T-helper 1 cell (primary cell): ENCODE results near the gene FXN.
"Not testable (repeated sequence)": the region's sequence is repeated elsewhere in the genome, so short reads cannot be mapped to it uniquely, and the experiment has no call there.

Source experiments
- DNase-seq, 5 donors: peaks; one replicate each; pipeline ENCODE4 v3.0.0-alpha.2; 2012 to 2020

FXN gene

DNA sequence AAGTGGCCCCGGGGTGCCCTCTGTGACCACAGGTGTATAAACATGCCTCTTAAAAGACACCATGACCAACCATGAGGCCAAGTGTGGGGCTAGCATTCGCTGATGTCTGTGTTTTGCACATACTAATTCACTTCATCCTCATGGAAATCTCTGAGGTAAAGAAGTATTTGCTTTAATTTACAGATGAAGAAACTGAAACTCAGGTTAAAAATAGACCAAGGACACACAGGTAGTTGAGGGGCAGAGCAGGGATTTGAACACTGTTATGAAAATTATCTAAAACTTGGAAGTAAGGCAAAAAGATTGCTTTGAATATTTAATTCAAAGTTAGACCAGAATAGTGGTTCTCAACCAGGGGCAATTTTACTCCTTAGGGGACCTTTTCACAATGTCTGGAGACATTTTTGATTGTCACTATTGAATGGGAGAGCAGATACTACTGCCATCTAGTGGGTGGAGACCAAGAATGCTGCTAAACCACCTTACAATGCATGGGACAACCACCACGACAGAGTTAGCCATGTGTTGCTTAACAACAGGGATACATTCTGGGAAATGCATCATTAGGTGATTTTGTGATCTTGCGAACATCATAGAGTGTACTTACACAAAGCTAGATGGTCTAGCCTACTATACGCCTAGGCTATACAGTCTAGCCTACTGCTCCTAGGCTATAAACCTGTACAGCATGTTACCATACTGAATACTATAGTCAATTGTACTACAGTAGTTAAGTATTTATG lies 8.0 kb upstream of the FXN start:
- peak in 4 of 5 donors; percentile 8 to 68 (median 24) for DNase-seq

DNA sequence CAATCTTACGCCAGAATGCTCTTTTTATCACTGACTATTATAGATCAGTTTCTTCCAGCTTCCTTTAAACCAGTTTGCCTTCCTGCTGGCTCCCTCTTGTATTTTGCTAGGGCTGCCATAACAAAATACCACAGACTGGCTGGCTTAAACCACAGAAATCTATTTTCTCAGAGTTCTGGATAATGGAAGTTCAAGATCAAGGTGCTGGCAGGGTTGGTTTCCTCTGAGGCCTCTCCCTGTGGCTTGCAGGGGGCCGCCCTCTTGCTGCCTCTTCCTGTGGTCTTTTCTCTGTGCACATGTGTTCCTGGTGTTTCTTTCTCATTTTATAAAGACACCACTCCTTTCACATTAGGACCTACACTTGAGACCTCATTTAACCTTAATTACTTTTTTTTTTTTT lies 6.8 kb upstream of the FXN start:
- peak in 3 of 5 donors; percentile 22 to 66 (median 25) for DNase-seq

DNA sequence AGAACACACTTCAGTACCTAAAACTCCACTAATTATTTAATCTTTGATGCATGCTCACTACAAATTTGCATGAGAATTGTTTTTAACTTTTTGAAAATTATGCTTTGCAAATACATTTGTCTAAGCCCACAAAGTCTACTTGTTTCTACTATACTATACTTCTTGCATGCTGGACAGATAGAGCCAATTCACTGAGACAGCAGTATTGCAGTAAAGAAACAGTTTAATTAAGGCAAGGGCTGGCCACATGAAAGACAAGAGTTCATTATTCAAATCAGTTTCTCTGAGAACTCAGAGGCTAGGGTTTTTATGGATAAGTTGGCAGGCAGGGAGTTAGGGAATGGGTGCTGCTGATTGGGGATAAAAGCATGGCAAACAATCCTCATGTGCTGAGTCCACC lies 6.0 kb upstream of the FXN start:
- no peak for DNase-seq

DNA sequence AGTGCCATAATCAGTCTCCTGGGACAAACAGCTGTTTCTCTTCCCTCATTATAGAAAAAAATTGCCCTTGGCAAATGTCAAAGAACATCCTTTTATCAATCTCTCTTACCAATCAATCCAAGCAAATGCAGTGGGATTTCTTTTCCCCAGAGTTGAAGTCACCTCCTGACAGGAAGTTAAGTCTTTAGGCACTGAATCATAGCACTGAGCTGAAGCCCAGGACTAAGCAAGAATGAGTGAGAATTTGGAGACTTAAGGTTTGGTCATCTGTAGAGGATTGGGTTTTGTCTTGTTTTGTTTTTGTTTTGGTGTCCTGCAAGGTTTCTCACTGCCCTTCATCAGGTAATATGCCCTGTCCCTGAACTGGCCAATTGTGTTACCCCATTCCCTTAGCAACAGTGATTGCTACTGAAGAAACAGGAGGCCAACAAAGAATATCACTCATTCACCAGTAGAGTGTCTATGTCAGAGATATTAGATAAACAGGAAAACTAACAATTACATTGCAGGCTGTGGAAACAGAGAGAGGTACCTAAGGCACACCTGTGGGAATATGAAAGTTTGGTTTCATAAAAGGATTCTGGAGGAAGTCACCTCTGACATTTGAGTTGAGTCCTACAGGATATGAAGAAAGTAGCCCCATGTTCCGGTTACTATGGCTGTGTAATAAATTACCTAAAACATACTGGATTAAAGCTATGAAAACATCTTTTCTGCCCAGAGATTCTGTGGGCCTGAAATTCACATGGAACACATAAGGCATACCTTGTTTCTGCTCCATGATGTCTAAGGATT lies 4.5 kb upstream of the FXN start:
- DNase-seq, result no peak

DNA sequence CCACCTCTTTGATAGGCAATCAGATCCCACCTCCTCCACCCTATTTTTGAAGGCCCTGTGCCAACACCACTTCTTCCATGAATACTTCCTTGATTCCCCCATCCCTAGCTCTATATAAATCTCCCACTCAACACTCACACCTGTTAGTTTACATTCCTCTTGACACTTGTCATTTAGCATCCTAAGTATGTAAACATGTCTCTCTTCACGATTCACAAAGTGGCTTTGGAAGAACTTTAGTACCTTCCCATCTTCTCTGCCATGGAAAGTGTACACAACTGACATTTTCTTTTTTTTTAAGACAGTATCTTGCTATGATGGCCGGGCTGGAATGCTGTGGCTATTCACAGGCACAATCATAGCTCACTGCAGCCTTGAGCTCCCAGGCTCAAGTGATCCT lies 1.5 kb upstream of the FXN start:
- DNase-seq, result no peak

DNA sequence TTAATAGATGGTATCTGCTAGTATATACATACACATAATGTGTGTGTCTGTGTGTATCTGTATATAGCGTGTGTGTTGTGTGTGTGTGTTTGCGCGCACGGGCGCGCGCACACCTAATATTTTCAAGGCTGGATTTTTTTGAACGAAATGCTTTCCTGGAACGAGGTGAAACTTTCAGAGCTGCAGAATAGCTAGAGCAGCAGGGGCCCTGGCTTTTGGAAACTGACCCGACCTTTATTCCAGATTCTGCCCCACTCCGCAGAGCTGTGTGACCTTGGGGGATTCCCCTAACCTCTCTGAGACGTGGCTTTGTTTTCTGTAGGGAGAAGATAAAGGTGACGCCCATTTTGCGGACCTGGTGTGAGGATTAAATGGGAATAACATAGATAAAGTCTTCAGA lies 757 bp downstream of the FXN start:
- peak in 1 of 5 donors; percentile 21 for DNase-seq

DNA sequence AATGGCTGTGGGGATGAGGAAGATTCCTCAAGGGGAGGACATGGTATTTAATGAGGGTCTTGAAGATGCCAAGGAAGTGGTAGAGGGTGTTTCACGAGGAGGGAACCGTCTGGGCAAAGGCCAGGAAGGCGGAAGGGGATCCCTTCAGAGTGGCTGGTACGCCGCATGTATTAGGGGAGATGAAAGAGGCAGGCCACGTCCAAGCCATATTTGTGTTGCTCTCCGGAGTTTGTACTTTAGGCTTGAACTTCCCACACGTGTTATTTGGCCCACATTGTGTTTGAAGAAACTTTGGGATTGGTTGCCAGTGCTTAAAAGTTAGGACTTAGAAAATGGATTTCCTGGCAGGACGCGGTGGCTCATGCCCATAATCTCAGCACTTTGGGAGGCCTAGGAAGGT lies 1.2 kb downstream of the FXN start:
- no peak for DNase-seq

DNA sequence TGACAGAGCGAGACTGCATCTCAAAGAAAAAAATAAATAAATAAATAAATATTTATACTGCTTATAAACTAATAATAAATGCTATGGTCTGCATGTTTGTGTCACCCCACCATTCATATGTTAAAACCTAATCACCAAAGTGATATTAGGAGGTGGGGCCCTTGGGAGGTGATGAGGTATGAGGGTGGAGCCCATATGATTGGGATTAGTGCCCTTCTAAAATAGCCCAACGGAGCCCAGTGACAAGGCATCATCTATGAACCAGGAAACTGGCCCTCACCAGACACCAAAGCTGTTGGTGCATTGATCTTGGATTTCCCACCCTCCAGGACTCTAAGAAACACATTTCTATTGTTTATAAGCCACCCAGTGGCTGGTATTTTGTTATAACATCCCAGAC lies 5.1 kb downstream of the FXN start:
- no peak for DNase-seq

DNA sequence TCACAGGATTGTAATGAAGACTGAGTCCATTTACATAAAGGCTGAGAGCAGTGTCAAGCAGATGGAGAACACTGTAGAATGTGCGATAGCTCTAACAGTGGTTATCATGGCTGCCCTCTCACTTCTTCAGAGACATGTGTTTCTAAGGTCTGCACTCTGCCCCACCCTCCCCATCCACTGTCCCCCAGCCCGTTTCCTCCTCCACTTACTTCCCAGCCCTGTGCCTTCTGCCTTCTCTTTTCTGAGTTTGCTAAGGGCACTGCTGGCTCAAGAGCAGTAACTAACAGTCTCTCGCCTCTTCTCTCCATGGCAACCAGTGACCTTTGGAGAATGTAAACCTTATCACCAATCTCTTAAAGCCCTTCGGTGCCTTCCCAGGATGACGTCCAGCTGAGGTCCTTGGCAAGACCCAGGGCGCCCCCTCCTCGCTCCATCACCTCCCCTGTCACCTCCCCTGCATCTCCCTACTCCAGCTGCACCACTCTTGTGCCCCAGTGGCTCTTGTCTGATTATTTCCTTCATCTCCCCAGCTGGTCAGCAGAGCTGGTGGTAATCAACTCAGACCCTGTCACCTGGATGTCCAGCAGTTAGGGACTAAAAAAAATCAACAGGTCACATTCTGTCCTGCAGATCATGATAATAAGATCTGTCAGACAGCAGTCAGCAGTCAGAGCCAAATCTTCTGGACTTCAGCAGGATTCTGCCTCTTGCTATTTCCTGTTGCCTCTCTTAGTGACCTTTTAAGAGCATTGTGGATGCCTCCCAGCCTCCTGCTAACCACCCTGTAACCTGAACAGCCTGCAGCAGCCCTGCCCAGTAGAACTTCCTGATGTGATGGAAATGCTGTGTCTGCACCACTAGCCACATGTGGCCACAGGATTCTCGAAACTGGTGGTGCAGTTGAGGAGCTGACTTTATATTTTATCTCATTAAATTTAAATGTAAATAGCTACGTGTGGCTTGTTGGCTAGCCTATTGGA lies 9.0 kb downstream of the FXN start:
- peak in 1 of 5 donors; percentile 37 for DNase-seq

DNA sequence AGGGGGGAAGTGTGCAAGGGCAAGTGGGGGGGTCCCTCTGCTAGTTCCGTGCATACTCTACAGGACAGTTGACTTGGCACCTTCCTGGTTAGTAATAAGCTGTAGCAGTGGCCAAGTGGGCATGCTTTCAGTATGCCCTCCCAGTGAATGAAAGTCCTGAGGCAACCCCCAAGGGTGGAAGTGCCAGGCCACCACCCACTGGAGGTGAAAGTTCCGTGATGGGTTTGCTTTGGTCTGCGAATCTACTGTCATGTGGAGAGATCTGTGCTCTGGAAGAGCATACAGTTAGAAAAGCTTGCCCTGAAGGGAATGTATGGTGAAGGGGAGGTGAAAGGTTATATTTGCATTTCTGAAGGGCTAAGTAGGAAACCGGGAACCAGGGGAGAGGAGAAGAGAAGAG lies 10.3 kb downstream of the FXN start:
- DNase-seq, result no peak

DNA sequence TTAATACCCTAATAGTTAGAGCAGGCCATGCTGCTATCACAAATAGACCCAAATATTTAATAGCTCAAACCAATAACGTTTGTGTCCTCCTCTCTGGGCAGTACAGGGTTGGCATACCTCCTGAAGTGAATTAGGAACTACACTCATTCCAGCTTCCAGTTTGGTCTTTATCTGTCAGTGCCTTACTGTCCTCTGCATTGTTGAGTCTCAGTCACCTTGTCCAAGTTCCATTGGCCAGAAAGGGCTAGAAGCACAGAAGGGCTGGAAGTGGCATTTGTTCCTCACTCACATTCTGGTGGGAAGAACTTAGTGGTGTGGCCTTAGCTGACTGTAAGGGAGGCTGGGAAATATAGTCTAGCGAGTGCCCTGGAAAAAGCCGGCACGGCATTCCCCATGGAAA lies 11.2 kb downstream of the FXN start:
- no peak for DNase-seq

DNA sequence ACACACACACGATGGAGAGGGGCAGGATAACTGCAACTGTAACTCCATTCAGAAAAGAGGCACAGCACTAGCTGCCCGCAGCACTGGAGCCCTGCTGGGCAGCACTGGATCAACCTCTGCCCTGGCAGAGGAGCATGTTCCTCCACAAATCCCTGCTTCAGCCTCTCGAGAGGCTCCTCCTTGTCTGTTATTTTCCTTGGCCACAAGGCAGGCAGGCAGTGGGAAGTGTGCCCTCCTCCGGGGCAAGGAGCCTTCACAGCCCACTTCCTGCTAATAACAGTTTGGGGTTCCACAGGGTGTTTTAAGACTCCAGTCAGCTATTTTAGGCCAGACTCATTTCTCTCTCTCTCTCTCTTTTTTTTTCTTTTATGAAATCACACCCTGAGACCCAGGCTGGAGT lies 11.8 kb downstream of the FXN start:
- no peak for DNase-seq

DNA sequence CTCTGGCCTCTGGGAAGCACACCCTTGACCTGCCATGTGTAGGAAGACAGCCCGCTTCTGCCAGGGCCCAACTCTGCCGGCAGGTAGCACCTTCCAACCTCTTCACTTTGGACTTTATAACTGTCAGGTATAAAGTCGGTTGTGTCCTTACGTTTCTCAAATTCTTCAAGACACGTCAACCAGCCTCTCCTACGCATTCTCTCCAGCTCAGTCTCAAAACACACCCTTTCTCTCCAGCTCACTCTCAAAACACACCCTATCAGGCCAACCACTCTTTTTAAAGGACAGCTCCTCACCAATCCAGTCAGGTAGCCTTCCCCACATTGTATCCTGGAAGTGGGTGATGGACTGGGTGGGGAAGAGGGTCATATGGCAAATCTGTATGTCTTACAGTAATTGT lies 13.5 kb downstream of the FXN start:
- no peak for DNase-seq

DNA sequence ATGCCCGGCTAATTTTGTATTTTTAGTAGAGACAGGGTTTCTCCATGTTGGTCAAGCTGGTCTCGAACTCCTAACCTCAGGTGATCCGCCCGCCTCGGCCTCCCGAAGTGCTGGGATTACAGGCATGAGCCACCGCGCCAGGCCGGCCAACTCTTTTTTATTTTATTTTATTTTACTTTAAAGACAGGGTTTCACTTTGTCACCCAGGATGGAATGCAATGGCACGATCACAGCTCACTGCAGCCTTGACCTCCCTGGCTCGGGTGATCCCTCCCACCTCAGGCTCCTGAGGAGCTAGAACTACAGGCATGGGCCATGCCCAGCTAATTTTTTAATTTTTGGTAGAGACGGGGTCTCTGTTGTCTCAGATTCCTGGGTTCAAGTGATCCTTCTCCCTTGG lies 15.4 kb downstream of the FXN start:
- not testable (repeated sequence) for DNase-seq

DNA sequence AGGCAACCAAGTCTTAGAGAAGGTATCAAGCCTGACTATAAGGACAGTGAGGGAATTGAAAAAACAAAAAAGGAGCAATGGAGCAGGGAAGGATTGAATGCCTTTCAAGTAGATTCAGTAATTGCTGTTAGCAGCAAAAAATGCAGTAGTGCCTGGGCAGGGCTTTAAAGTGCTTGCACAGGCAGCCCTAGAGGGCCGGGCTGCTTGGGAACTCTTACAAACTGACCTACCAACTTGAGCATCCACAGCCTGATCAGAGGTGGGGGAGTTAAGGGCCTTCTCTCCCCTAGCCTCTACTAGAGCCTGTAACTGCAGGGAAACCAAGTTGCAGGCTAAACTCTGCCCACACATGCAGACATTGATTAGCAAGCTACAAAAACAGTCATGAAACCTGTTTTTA lies 19.4 kb downstream of the FXN start:
- no peak for DNase-seq

DNA sequence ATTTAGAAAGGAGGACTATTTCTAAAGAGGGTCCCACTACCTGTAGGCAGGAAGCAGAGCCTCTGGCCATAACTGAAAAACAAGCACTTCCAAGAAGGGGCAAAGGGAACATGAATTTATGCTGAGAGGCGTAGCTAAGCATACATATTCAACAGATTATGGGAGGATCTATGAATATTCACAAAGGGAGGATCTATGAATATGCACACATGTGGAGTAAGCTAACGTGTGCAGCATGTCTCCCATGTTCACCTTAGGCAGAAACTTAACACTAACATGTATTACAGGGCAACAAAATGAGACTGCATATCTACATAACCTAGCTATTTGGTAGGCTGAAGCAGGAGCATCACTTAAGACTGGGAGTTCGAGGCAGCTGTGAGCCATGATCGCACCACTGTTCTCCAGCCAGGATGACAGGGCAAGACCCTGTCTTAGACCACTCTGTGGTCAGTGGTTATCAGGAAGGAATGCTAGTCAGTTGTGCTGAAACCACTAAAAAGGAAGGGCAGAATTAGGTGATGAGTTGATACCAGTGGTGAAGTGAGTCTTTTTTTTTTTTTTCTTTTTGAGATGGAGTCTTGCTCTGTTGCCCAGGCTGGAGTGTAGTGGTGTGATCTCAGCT lies 20.8 kb downstream of the FXN start:
- no peak for DNase-seq

DNA sequence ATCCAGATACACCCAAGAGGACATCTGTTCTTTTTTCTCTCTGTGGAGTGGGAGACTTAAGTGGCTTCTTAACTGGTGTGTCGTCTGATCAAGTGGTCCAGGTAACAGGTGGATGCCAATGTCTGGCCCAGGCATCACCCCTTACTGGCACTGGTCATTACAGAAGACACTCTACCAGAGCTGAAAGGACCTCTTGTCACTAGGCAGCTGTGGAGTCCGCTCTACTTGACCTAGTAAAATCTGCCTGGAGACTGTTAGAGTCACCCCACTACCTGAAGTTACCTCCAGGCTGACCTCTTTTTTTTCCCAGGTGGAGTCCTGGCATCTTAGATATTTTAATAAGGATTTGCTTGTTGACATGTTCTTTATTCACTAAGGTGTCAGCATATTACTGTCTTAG lies 22.5 kb downstream of the FXN start:
- DNase-seq, result no peak

DNA sequence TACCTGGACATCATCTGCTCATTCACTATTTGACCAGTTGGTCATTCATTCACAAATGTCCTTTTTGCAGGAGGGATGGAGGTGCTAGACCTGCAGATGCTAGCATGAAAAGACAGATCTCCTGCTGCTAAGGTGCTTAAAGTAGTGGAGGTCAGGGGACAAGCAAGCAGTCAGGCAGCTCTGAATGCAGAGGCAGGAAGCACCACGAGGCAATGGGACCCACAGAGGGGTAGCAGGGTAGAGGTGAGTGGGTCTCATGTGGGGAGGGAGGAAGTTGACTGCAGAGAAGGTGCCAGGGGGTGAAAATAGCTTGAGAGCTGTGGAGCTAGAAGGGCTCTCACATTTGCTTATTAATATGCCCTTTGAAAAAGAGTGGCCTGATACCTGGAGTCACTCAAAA lies 25.2 kb downstream of the FXN start:
- DNase-seq, result no peak

DNA sequence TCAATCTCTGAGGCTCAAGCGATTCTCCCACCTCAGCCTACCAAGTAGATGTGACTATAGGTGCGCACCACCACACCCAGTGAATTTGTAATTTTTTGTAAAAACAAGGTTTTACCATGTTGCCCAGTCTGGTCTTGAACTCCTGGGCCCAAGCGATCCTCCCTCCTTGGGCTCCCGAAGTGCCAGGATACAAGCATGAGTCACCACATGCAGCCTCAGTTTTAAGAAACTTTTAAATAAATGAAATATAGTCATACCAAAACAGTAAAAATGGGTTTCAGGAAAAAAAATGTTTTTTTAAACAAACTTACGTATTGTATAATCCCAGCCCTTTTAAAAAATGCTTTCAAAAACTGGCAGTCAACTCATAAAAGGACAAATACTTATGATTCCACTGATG lies 26.6 kb downstream of the FXN start:
- no peak for DNase-seq

DNA sequence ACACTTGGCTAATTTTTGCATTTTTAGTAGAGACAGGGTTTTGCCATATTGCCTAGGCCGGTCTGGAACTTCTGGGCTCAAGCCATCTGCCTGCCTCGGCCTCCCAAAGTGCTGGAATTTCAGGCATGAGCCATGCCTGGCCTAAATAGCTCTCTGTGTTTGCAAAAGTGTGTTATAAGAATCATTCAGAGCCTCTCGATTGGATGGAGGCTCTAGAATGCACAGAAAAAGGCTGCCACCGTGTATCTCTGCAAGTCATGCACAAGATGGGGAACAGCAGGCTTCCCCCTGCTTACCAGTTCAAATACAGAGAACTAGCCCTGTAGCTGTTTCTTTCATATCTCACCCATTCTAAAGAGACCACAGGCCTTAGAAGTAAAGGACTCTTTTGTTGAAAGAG lies 28.3 kb downstream of the FXN start:
- no peak for DNase-seq

DNA sequence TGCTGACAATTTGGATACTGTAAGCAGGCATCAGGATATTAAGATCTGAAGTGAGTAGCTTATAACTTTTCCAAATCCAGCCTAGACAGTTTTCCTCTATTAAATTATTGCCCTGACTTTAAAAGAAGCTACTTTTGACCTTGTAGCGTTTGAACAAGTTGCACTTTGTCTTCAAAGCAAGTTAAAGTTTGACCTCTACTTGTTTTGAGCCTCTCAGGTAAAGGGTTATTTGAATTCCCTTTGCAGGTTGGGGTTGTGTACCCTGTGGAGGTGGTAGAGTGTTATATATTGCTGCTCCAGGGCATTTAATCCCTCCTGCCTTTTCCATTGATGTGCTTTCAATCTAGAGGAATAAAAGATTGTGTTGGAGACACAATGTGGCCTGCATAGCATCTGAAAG lies 30.1 kb downstream of the FXN start:
- no peak for DNase-seq

DNA sequence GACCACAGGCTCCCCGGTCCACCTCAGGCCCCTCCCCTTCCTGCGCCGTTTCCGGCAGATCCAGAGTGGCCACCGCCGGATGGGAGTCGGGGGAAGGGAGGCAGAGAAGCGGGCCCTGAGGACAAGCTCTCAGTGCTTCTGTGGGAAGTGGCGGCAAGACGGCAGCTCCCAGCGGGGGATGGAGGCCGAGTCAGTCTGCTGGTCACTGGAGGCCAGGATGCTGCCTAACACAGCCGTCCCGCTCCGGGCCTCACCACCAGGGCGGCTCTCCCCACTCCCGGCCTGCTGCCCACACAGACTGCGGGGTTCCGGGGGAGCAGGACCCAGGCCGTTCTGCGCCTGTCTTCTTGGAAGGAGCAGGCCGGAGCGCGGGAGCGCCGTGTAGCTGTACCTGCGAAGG lies 31.4 kb downstream of the FXN start:
- no peak for DNase-seq

DNA sequence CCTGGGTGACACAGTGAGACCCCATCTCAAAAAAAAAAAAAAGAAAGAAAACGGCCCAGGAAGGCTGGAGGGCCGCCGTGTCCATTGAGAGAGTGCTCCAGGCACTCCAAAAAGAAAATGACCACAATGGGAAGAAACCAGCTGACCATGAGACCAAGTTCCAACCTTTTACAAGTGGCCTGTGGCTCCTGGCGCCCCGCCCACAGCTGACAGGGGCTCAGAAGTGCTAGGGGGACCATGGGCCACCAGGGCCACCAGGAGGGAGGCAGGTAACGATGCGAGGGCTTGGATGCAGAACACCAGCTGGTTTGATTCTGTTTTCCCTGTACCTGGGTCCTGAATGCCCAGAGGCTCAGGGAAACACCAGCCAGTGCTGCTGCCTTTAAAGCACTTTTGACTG lies 34.6 kb downstream of the FXN start:
- no peak for DNase-seq
